Mucosa of rectum (tissue), 2 donors: Measurements from ENCODE around the gene SERINC3.

Experiments used
- H3K27ac ChIP-seq, 2 donors: one replicate each; pipeline ENCODE4 v1.7.0; 2013; ENCODE audit warnings: inconsistent platforms in 2 of 2, low read depth in 2 of 2, low read length in 2 of 2
- H3K27me3 ChIP-seq, 2 donors: one replicate each; pipeline ENCODE4 v1.7.0; 2013; ENCODE audit warnings: low read length in 2 of 2; ENCODE audit not compliant: control insufficient read depth in 2 of 2, insufficient read depth in 2 of 2
- H3K36me3 ChIP-seq, 2 donors: one replicate each; pipeline ENCODE4 v1.7.0; 2013; ENCODE audit warnings: low read length in 2 of 2; ENCODE audit not compliant: control insufficient read depth in 2 of 2, insufficient read depth in 2 of 2
- H3K4me1 ChIP-seq, 2 donors: one replicate each; pipeline ENCODE4 v1.7.0; 2013; ENCODE audit warnings: low read length in 2 of 2, mild to moderate bottlenecking in 1 of 2; ENCODE audit not compliant: control insufficient read depth in 2 of 2, insufficient read depth in 2 of 2
- H3K4me3 ChIP-seq, 2 donors: one replicate each; pipeline ENCODE4 v1.7.0; 2013; ENCODE audit warnings: low read length in 2 of 2
- H3K9ac ChIP-seq, 2 donors: one replicate each; pipeline ENCODE4 v1.7.0; 2013; ENCODE audit warnings: low read length in 2 of 2, low read depth in 1 of 2, mild to moderate bottlenecking in 1 of 2
- H3K9me3 ChIP-seq, 2 donors: one replicate each; pipeline ENCODE4 v1.7.0; 2013; ENCODE audit warnings: low read length in 2 of 2; ENCODE audit not compliant: control insufficient read depth in 2 of 2
- donor health status: healthy.
- donor health status: Normal muscosa, but diverticular disease.

The SERINC3 gene

GRCh38 chr20:44537993-44538392 lies 16.1 kb upstream of the SERINC3 start:
- no peak overlapping the region for H3K4me3 ChIP-seq
- H3K9ac ChIP-seq: no peak overlapping the region
- no peaks in the 10 kb centered on the region for H3K27me3 ChIP-seq
- no peaks in the 10 kb centered on the region for H3K9me3 ChIP-seq
- H3K36me3 ChIP-seq: no peaks in the 10 kb centered on the region
- H3K27ac ChIP-seq: no peak overlapping the region
- peaks cover 6 to 8% of the 10 kb centered on the region in 2 donors for H3K4me1 ChIP-seq

- peak overlapping the region; percentile 75 to 82 for H3K27ac ChIP-seq
- no peaks in the 10 kb centered on the region for H3K9me3 ChIP-seq
- peak overlapping the region; percentile 52 to 68 for H3K4me3 ChIP-seq
- no peaks in the 10 kb centered on the region for H3K27me3 ChIP-seq
- peaks cover 16 to 22% of the 10 kb centered on the region in 2 donors for H3K4me1 ChIP-seq
- no peaks in the 10 kb centered on the region for H3K36me3 ChIP-seq
- H3K9ac ChIP-seq: peak overlapping the region; percentile 36 to 54
Measured at GRCh38 chr20:44536175-44536574, 14.3 kb upstream of the SERINC3 start.

- Histone ChIP-seq H3K9me3 (no peaks in the 10 kb centered on the region), H3K4me1 (peaks cover 17 to 23% of the 10 kb centered on the region in 2 donors)
Measured at GRCh38 chr20:44533928-44534327, 12.1 kb upstream of the SERINC3 start.

GRCh38 chr20:44532981-44533331 lies 11.1 kb upstream of the SERINC3 start:
- Histone ChIP-seq H3K27ac (peak overlapping the region in 1 of 2 donors; percentile 32), H3K27me3 (no peaks in the 10 kb centered on the region), H3K9ac (peak overlapping the region in 1 of 2 donors; percentile 80), H3K36me3 (no peaks in the 10 kb centered on the region), H3K4me1 (peaks cover 17 to 23% of the 10 kb centered on the region in 2 donors), H3K9me3 (no peaks in the 10 kb centered on the region), H3K4me3 (peak overlapping the region in 1 of 2 donors; percentile 94)

More at GRCh38 chr20:44533928-44534327, 12.1 kb upstream of the SERINC3 start:
- Histone ChIP-seq H3K4me3 (no peak overlapping the region), H3K27me3 (no peaks in the 10 kb centered on the region), H3K27ac (no peak overlapping the region), H3K9ac (no peak overlapping the region), H3K36me3 (no peaks in the 10 kb centered on the region)

- H3K27ac ChIP-seq: peak overlapping the region; percentile 7 to 79
- no peaks in the 10 kb centered on the region for H3K36me3 ChIP-seq
- H3K27me3 ChIP-seq: no peaks in the 10 kb centered on the region
- H3K4me3 ChIP-seq: peak overlapping the region; percentile 79 to 94
- peak overlapping the region; percentile 80 to 96 for H3K9ac ChIP-seq
- H3K9me3 ChIP-seq: no peaks in the 10 kb centered on the region
- peaks cover 17 to 23% of the 10 kb centered on the region in 2 donors for H3K4me1 ChIP-seq
Measured at GRCh38 chr20:44532259-44532980, 10.6 kb upstream of the SERINC3 start.

- H3K27ac ChIP-seq: no peak overlapping the region
- no peak overlapping the region for H3K4me3 ChIP-seq
- no peak overlapping the region for H3K9ac ChIP-seq
- no peaks in the 10 kb centered on the region for H3K36me3 ChIP-seq
- H3K9me3 ChIP-seq: no peaks in the 10 kb centered on the region
- peaks cover 11 to 16% of the 10 kb centered on the region in 2 donors for H3K4me1 ChIP-seq
- no peaks in the 10 kb centered on the region for H3K27me3 ChIP-seq
Measured at GRCh38 chr20:44528309-44528708, 6.4 kb upstream of the SERINC3 start.

GRCh38 chr20:44527716-44528199 lies 5.9 kb upstream of the SERINC3 start:
- Histone ChIP-seq H3K27ac (no peak overlapping the region), H3K4me3 (no peak overlapping the region), H3K4me1 (peaks cover 11 to 14% of the 10 kb centered on the region in 2 donors), H3K27me3 (no peaks in the 10 kb centered on the region), H3K9ac (no peak overlapping the region), H3K9me3 (no peaks in the 10 kb centered on the region), H3K36me3 (no peaks in the 10 kb centered on the region)

- H3K9me3 ChIP-seq: no peaks in the 10 kb centered on the region
- no peaks in the 10 kb centered on the region for H3K27me3 ChIP-seq
- no peak overlapping the region for H3K27ac ChIP-seq
- no peak overlapping the region for H3K4me3 ChIP-seq
- H3K9ac ChIP-seq: no peak overlapping the region
- H3K4me1 ChIP-seq: peaks cover 1 to 5% of the 10 kb centered on the region in 2 donors
- H3K36me3 ChIP-seq: no peaks in the 10 kb centered on the region
Measured at GRCh38 chr20:44526129-44526528, 4.3 kb upstream of the SERINC3 start.

GRCh38 chr20:44523746-44524145 lies 1.9 kb upstream of the SERINC3 start:
- Histone ChIP-seq H3K36me3 (no peaks in the 10 kb centered on the region), H3K4me1 (peaks cover 12 to 18% of the 10 kb centered on the region in 2 donors), H3K4me3 (no peak overlapping the region), H3K27me3 (no peaks in the 10 kb centered on the region), H3K9me3 (no peaks in the 10 kb centered on the region), H3K9ac (no peak overlapping the region), H3K27ac (no peak overlapping the region)

- no peak overlapping the region for H3K27ac ChIP-seq
- H3K9me3 ChIP-seq: no peaks in the 10 kb centered on the region
- H3K4me3 ChIP-seq: no peak overlapping the region
- no peaks in the 10 kb centered on the region for H3K27me3 ChIP-seq
- H3K36me3 ChIP-seq: no peaks in the 10 kb centered on the region
- peak overlapping the region in 1 of 2 donors; percentile 100 for H3K9ac ChIP-seq
- H3K4me1 ChIP-seq: peaks cover 12 to 18% of the 10 kb centered on the region in 2 donors
Measured at GRCh38 chr20:44522841-44523240, 971 bp upstream of the SERINC3 start.
